Uterus (tissue), 2 donors: ENCODE results near the gene STK32C.

Experiments
- POLR2A ChIP-seq, 2 donors: fragments of 450-650 bp; IDR thresholded peaks; one replicate each; pipeline ENCODE4 v1.6.1; 2016; ENCODE audit warnings: antibody characterized with exemption in 2 of 2, mild to moderate bottlenecking in 1 of 2, moderate library complexity in 1 of 2
- TF ChIP-seq, protein P1 (sequence below), 4 experiments: fragments of 200-600 bp in 2 of 4; fragments of 450-650 bp in 2 of 4; sonication (generic) in 2 of 4; IDR thresholded peaks; one replicate each; pipeline ENCODE4 v1.5.1; 2016 to 2019; ENCODE audit warnings: antibody characterized with exemption in 4 of 4, mild to moderate bottlenecking in 2 of 4, moderate library complexity in 1 of 4

DNA sequence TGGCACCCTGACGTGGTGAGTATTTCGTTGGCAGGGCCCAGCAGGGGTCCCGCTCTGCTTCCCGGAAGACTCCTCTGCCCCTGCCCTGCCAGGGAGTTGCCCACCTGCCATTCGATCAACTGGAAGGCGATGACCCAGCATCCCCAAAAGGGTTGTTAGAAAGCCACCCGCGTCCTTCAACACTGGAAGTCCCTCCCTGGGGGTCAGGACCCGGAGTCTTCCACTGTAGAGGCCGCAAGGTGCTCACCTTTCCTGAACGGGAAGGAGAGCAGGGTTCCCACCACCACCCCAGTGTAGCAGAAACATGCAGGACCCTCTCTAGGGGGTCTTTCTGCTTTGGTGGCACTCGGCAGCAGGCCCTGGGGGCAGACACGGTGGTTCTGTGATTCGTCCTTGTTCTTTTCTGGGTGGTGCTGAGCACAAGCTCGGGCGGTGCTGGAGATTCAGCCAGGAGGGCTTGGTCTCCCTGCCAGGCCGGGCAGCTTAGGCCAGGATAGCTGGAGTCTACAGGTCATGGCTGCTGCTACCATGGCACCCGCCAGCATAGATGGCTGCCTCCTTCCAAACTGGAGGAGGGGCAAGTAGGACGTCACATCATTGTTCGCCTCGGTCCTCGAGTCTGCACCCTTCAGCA, 140.6 kb downstream of the STK32C start:
- no peak for TF ChIP-seq POLR2A (IDR thresholded peaks at IDR 0.05)
- TF ChIP-seq, protein P1, sequence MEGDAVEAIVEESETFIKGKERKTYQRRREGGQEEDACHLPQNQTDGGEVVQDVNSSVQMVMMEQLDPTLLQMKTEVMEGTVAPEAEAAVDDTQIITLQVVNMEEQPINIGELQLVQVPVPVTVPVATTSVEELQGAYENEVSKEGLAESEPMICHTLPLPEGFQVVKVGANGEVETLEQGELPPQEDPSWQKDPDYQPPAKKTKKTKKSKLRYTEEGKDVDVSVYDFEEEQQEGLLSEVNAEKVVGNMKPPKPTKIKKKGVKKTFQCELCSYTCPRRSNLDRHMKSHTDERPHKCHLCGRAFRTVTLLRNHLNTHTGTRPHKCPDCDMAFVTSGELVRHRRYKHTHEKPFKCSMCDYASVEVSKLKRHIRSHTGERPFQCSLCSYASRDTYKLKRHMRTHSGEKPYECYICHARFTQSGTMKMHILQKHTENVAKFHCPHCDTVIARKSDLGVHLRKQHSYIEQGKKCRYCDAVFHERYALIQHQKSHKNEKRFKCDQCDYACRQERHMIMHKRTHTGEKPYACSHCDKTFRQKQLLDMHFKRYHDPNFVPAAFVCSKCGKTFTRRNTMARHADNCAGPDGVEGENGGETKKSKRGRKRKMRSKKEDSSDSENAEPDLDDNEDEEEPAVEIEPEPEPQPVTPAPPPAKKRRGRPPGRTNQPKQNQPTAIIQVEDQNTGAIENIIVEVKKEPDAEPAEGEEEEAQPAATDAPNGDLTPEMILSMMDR (IDR thresholded peaks at IDR 0.05): no peak
